HG03280 (cell line): Measurements from ENCODE around the gene TEDC2.
"Not testable (repeated sequence)": the region's sequence is repeated elsewhere in the genome, so short reads cannot be mapped to it uniquely, and the experiment has no call there.

Experiments
- ATAC-seq: cut with Tn5 transposase; IDR thresholded peaks from one replicate; pipeline ENCODE4 v1.9.1; 2021; ENCODE audit warnings: mild to moderate bottlenecking, moderate library complexity; ENCODE audit not compliant: unreplicated experiment

Gene TEDC2

DNA sequence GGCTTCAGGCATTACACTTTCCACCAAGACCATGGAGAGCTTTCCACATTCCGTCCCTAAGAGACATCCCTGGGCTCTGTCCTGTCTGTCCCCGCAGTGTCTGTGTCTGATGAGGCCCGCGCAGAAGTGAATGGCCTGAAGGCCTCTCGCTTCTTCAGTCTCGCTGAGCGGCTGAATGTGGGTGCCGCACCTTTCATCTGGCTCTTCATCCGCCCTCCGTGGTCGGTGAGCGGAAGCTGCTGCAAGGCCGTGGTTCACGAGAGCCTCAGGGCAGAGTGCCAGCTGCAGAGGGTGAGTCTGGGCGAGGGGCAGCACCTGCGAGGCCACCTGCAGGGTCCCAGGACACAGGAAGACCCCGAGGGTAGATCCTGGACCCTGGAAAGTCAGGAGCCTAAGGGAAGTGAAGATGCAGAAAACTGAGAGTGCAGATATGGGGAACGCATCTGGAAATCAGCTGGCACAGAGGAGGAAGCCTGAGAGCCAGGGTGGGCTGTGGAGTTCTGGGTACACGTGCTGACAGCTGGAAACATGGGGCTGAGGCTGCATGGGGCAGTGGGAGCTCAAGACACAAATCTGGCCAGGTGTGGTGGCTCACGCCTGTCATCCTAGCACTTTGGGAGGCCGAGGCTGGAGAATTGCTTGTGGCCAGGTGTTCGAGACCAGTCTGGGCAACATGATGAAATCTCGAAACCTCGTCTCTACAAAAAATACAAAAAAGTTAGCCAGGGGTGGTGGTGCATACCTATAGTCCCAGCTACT, 22.7 kb upstream of the TEDC2 start:
- no peak for ATAC-seq

GRCh38 chr16:2438121-2438520, 21.8 kb upstream of the TEDC2 start:
- ATAC-seq, result no peak

DNA sequence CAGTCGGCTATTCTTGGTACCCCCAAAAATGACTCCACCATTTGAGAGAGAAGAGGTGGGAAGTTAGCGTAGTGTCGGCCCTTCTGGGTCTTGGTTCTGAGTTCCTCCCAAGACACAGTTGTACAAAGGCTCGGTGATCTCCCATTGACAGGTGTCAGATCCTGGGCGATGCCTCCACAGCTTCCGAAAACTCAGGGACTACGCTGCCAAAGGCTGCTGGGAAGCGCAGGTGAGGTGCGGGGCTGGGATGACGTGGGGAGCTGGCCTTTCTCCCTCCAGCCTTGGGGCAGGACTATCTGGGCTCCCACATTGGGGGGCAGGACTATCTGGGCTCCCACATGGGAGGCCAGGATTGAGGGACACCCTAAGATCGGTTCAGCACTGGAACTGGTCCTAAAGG, 20.3 kb upstream of the TEDC2 start:
- no peak for ATAC-seq

DNA sequence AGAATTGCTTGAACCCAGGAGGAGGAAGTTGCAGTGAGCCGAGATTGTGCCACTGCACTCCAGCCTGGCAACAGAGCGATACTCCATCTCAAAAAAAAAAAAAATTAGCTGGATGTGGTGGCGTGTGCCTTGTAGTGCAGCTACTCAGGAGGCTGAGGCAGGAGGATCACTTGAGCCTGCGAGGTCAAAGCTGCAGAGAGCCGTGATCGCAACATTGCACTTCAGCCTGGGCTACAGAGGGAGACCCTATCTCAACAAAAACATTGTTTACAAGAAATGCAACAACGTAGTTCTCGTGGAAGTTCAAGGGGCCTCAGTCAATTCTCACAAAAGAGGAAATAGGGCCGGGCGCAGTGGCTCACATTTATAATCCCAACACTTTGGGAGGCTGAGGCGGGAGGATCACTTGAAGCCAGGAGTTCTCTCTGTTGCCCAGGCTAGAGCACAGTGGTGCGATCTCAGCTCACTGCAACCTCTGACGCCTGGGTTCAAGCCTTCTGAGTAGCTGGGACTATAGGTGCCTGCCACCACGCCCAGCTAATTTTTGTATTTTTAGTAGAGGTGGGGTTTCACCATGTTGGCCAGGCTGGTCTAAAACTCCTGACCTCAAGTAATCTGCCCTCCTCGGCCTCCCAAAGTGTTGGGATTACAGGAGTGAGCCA, 18.6 kb upstream of the TEDC2 start:
- not testable (repeated sequence) for ATAC-seq

- no peak for ATAC-seq
Observed at GRCh38 chr16:2443555-2443954, 16.4 kb upstream of the TEDC2 start.

DNA sequence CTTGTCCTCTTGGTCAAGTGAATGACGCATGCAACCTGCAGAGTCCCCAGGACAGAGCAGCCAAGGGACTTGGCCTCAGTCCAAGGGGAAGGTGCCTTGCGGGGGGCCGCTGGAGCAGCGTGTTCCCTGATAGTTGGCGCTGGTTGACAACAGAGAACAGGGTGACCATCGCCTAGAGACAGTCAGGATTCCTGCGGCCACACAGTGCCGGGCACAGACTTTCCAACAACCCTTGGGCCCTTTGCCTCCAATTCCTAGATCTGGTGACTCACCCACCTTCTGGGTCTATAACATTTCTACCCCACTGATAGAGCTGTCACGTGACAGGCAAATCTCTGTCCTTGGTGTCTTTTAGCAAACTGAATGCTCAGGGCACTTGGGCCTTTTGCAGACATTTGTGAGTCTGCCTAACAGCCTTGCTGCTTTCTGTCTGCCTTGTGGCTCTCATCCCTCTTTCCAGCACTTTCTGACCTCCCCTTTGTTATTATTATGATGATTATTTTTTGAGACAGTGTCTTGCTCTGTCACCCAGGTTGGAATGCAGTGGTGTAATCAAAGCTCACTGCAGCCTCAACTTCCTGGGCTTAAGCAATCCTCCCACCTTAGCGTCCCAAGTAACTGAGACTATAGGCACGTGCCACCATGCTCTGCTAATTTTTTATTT, 11.9 kb upstream of the TEDC2 start:
- no peak for ATAC-seq

GRCh38 chr16:2449118-2449517, 10.8 kb upstream of the TEDC2 start:
- no peak for ATAC-seq

- ATAC-seq, result no peak
Observed at GRCh38 chr16:2450535-2450934, 9.4 kb upstream of the TEDC2 start.

DNA sequence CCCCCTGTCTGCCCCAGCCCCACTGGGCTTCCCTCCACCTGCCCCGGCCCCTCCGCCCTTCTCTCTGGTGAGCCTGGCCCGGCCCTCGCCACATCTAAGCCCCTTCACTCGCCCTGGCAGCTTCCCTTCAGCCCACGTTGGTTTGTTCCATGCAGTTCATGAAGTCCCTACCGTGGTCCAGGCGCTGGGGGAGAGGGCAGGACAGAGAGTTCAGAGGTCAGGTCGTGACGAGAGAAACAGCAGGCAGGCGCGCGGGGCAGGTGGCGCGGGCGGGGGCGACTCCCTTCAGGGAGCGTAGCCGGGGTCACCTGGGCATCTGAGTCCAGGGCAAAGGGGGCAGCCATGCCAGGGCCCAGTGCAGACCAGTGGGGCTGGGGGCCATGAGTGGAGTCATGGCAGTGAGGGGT, 8.9 kb upstream of the TEDC2 start:
- no peak for ATAC-seq

DNA sequence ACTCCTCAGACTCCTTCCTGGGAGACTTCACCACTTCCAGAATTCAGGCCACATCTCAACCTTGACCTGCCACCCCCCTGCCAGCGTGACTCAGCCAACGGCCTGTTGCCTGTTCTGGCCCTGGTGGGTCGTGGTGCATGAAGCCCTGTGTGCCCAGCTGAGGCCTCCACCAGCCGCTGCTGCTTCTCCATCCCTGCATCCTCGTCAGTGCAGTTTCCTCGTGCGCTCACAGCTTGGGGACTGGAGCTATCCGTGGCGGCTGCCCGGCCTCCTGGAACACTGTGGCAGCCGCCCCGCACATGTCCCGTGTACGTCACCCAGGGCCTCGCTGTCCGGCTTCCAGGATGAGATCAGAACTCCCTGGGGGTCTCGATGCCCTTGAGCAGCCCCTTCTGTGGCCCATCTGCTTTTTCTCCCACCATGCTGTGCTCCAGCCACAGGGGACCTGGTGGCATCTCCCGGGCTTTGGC, 8.0 kb upstream of the TEDC2 start:
- no peak for ATAC-seq

DNA sequence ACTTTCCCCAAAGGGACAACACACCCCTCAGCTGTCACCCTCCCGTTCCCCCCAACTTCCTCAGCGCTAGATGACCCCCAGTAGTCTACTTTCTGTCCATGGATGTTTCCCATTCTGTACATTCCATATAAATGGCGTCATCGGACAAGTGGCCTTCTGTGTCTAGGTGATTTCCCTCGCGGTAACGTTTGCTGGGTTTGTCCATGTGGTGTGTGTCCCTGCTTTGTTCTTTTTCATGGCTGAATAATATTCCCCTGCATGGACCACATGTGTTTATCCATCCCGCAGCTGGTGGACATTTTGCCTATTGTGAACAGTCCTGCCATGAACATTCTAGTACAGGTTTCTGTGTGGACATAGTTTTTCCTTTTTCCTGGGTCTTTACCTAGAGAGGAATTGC, 7.3 kb upstream of the TEDC2 start:
- ATAC-seq, result no peak

DNA sequence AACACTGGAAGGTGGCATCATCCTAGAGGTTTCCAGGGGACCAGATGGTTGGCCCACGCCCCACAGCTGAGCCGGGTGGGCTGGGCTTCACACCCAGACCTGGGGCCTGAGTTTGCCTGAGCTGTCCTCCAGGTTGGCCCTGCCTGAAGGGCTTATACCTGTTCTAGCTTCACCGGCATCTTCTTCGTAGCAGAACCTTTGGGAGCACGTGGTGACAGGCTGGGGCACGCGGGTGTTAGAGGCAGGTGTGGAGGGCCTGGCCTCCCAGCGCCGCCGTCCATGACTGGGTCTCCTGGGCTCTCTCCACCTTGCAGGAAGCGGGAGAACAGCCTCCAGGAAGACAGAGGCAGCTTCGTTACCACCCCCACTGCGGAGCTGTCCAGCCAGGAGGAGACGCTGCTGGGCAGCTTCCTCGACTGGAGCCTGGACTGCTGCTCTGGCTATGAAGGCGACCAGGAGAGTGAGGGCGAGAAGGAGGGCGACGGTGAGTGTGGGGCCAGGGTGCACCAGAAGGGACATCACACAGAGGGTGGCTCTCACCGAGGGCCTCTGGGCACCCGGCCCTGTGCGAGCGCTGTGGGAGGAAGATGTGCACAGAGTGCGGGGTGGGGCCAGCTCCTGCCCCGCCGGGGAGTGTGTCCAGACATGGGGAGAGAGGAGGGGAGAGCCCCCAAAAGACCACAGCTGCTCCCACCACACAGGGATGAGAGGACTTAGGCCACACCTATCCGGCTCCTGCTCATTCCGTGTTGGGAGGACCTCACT, 4.6 kb upstream of the TEDC2 start:
- ATAC-seq, result no peak

DNA sequence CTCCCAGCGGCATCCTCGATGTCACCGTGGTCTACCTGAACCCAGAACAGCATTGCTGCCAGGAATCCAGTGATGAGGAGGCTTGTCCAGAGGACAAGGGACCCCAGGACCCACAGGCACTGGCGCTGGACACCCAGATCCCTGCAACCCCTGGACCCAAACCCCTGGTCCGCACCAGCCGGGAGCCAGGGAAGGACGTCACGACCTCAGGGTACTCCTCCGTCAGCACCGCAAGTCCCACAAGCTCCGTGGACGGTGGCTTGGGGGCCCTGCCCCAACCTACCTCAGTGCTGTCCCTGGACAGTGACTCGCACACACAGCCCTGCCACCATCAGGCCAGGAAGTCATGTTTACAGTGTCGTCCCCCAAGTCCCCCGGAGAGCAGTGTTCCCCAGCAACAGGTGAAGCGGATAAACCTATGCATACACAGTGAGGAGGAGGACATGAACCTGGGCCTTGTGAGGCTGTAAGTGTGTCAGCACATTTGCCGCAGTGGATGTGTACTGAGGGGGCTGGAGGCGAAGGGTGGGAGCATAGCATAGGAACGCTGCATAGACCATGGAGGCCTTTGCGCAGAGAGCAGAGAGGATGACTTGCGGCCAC, 3.3 kb upstream of the TEDC2 start:
- no peak for ATAC-seq

DNA sequence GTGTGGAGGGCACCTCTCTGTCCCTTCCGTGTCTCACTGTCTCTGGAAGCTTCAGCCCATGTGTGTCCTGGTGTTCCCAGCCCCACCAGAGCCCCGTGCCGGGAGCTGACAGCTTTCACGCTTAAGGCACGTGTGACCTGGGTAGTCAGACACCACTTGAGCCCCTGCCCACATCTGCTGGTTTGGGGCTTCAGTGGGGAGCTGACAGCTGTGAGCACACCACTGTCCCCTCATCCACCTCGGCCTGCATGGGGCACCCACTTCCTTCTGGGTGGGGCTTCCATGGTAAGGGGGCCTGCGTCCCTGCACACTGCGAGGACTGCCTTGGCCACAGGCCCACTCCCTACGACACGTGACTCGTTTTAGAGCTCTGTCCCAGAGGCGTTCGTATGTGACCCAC, 2.6 kb upstream of the TEDC2 start:
- no peak for ATAC-seq

GRCh38 chr16:2457946-2458345, 2.0 kb upstream of the TEDC2 start:
- no peak for ATAC-seq

GRCh38 chr16:2458887-2459646, 842 bp upstream of the TEDC2 start:
- no peak for ATAC-seq

GRCh38 chr16:2460391-2460713, 443 bp downstream of the TEDC2 start:
- ATAC-seq, result no peak

DNA sequence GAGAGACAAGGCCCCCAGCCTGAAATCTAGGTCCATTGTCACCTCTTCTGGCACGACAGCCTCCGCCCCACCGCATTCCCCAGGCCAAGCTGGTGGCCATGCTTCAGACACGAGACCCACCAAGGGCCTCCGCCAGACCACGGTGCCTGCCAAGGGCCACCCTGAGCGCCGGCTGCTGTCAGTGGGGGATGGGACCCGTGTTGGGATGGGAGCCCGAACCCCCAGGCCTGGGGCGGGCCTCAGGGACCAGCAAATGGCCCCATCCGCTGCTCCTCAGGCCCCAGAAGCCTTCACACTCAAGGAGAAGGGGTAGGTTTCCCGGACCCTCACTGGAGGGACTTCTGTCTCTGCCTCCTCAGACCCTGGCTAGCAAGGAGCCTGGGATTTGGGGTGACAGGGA, 1.0 kb downstream of the TEDC2 start:
- no peak for ATAC-seq

DNA sequence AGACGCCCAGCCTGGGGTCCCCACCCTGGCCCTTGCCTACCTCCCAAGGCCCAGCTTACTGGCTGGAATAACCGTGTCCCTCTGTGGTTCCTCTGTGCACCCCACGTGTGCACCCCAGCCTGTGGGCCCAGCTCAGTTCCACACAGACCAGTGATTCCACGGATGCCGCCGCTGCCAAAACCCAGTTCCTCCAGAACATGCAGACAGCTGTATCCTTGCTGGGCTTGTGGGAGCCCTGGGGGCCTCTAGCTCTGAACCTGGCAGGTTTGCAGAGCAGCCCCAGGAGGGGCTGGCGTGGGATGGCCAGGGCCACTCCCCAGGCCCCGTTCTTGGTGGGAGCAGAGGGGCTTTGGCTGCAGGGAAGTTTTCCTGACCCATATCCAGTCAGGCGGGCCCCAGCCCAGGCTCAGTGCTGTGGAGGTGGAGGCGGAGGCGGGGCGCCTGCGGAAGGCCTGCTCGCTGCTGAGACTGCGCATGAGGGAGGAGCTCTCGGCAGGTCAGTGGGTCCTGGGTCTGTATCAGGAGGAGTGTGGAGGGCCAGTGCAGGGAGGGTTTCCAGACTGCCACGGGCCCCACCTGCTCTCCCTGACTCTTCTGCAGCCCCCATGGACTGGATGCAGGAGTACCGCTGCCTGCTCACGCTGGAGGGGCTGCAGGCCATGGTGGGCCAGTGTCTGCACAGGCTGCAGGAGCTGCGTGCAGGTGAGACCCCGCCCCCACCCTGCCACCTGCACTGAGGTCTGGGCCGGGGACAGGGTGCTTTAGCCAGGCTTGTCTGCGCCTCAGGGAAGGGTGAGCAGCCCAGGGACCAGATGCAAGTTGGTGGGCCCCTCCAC, 2.3 kb downstream of the TEDC2 start:
- ATAC-seq, result no peak
